T-cell (primary cell): ENCODE results near the gene TGIF1. TPM values are rescaled to one million over a fixed set of nuclear protein-coding genes. Genes with fewer than 3 reads are reported as not detected.

ENCODE experiments used
- ATAC-seq, 4 experiments: fragments of 200-7000 bp in 3 of 4; fragments of 150-1000 bp in 1 of 4; cut with Tn5 transposase; replicated peaks in 1 of 4; 1 replicate in 3 of 4; 2 replicates in 1 of 4; pipeline ENCODE4 v1.10.0; 2021; ENCODE audit warnings: moderate library complexity in 3 of 4, mild to moderate bottlenecking in 2 of 4, moderate number of reproducible peaks in 1 of 4
- CTCF ChIA-PET, 2 donors: fragments of 300-600 bp; sonication (Branson Sonifier 250); formaldehyde crosslinking; loops; one replicate each; lab custom pipeline; 2022; ENCODE audit warnings: antibody characterized with exemption in 2 of 2; lab: Charles Lee
- POLR2A ChIA-PET, 2 donors: fragments of 300-600 bp; sonication (Branson Sonifier 250); formaldehyde crosslinking; loops; one replicate each; lab custom pipeline; 2022; ENCODE audit warnings: antibody characterized with exemption in 2 of 2; lab: Charles Lee
- DNase-seq, 35 experiments: peaks; one replicate each; pipeline versions ENCODE4 v3.0.0 to v3.0.0-alpha.2; 2013 to 2023
- H3K27ac ChIP-seq: one replicate; pipeline ENCODE4 v1.5.1; 2013; ENCODE audit warnings: low read length
- H3K27me3 ChIP-seq, 2 experiments: replicated peaks in 1 of 2; 1 replicate in 1 of 2; 2 replicates in 1 of 2; pipeline versions ENCODE4 v1.6.1 to v1.7.0; 2013; ENCODE audit warnings: low read length in 1 of 2, mixed read lengths in 1 of 2; ENCODE audit not compliant: control insufficient read depth in 2 of 2, insufficient read depth in 2 of 2; ENCODE audit errors: extremely low read depth in 1 of 2
- H3K36me3 ChIP-seq, 2 donors: 1 replicate in 1 of 2; 2 replicates in 1 of 2; pipeline versions ENCODE4 v1.6.1 to v1.7.0; 2013; ENCODE audit warnings: low read length in 1 of 2; ENCODE audit not compliant: control insufficient read depth in 2 of 2, insufficient read depth in 1 of 2; ENCODE audit errors: extremely low read depth in 1 of 2
- H3K4me1 ChIP-seq, 2 experiments: 1 replicate in 1 of 2; 2 replicates in 1 of 2; pipeline versions ENCODE4 v1.6.1 to v1.7.0; 2013; ENCODE audit warnings: low read length in 2 of 2, mixed read lengths in 1 of 2; ENCODE audit not compliant: insufficient read depth in 2 of 2, control insufficient read depth in 1 of 2; ENCODE audit errors: extremely low read depth in 1 of 2
- H3K4me3 ChIP-seq, 2 donors: 1 replicate in 1 of 2; 2 replicates in 1 of 2; pipeline versions ENCODE4 v1.5.1 to v1.7.0; 2013; ENCODE audit warnings: mild to moderate bottlenecking in 2 of 2, low read length in 1 of 2, moderate library complexity in 1 of 2; ENCODE audit not compliant: control insufficient read depth in 1 of 2; ENCODE audit errors: extremely low read depth in 1 of 2
- H3K9me3 ChIP-seq: 2 replicates; pipeline ENCODE4 v1.7.0; 2013
- H3K27ac Mint-ChIP-seq, 2 donors: one replicate each; pipeline ENCODE4 v1.8.0; 2020 to 2021; ENCODE audit warnings: mild to moderate bottlenecking in 2 of 2, mixed read lengths in 2 of 2
- H3K27me3 Mint-ChIP-seq, 2 donors: one replicate each; pipeline ENCODE4 v1.8.0; 2021 to 2022; ENCODE audit warnings: mixed read lengths in 2 of 2
- H3K36me3 Mint-ChIP-seq: one replicate; pipeline ENCODE4 v1.8.0; 2021; ENCODE audit warnings: mixed read lengths
- H3K4me1 Mint-ChIP-seq, 3 donors: one replicate each; pipeline ENCODE4 v1.8.0; 2020 to 2022; ENCODE audit warnings: mixed read lengths in 3 of 3, mild to moderate bottlenecking in 1 of 3
- H3K4me3 Mint-ChIP-seq, 3 donors: one replicate each; pipeline ENCODE4 v1.8.0; 2020 to 2022; ENCODE audit warnings: mild to moderate bottlenecking in 3 of 3, mixed read lengths in 3 of 3, moderate library complexity in 3 of 3
- H3K9me3 Mint-ChIP-seq, 3 donors: one replicate each; pipeline ENCODE4 v1.8.0; 2020 to 2022; ENCODE audit warnings: mixed read lengths in 3 of 3
- WGBS: methylation state at CpG from one replicate; pipeline ENCODE4 v1.1.5; 2013; ENCODE audit warnings: missing lambda C conversion rate; ENCODE audit not compliant: insufficient coverage; 5-methylcytosine and 5-hydroxymethylcytosine counted together
- total RNA-seq, 35 experiments: library from RNA in 6 of 35; stranded (reverse) in 6 of 35; fragments of 120-200 nt in 1 of 35; gene quantifications; one replicate each; pipeline versions ENCODE4 v1.2.1 to v1.2.4 and lab custom pipeline; 2013 to 2026

The TGIF1 gene
- total RNA-seq, 5 donors from 2014 or later (not counting 1 experiment from before 2014, with no cell fraction given): 40.5 to 90.5 (median 81.8) TPM

GRCh38 chr18:3451989-3452749, 2.2 kb downstream of the TGIF1 start:
- peaks cover 18 to 66% of the 10 kb centered on the region in 2 experiments for H3K4me1 ChIP-seq
- no peak for ATAC-seq
- H3K4me3 ChIP-seq: peak overlapping the region; percentile 70 to 97
- H3K36me3 ChIP-seq: peaks cover 1 to 12% of the 10 kb centered on the region in 2 donors
- Mint-ChIP-seq H3K27me3 (no peaks in the 10 kb centered on the region), H3K9me3 (no peaks in the 10 kb centered on the region), H3K4me1 (peaks cover 46 to 53% (median 51%) of the 10 kb centered on the region in 3 donors), H3K4me3 (peak overlapping the region; percentile 91 to 95 (median 94)), H3K36me3 (peaks cover 9% of the 10 kb centered on the region), H3K27ac (peak overlapping the region; percentile 98)
- 2% methylated on average over 40 of the region's 53 CpGs for WGBS
- H3K27me3 ChIP-seq: no peaks in the 10 kb centered on the region
- ChIA-PET CTCF (interaction anchor here (0.5 to 4.8 kb wide), 11 partner anchors 10 to 815 kb away, joined by 3 to 36 read pairs (median 5); no protein-coding TSS in a partner anchor), POLR2A (interaction anchor here (0.6 to 1.2 kb wide), 3 partner anchors 10 to 142 kb away, joined by 3 to 4 read pairs (median 3); no protein-coding TSS in a partner anchor)
- DNase-seq: peak in 19 of 35 experiments; percentile 2 to 57 (median 20)
- no peaks in the 10 kb centered on the region for H3K9me3 ChIP-seq
- H3K27ac ChIP-seq: peak overlapping the region; percentile 85

GRCh38 chr18:3452750-3453539, 3.0 kb downstream of the TGIF1 start:
- peak overlapping the region; percentile 91 to 95 (median 94) for H3K4me3 Mint-ChIP-seq
- Histone ChIP-seq H3K36me3 (peaks cover 4 to 19% of the 10 kb centered on the region in 2 donors), H3K4me1 (peaks cover 13 to 65% of the 10 kb centered on the region in 2 experiments), H3K27me3 (no peaks in the 10 kb centered on the region), H3K4me3 (peak overlapping the region; percentile 70 to 97), H3K9me3 (no peaks in the 10 kb centered on the region), H3K27ac (peak overlapping the region; percentile 85)
- DNase-seq: no peak
- peak overlapping the region; percentile 98 for H3K27ac Mint-ChIP-seq
- H3K36me3 Mint-ChIP-seq: peaks cover 17% of the 10 kb centered on the region
- peaks cover 46 to 54% (median 53%) of the 10 kb centered on the region in 3 donors for H3K4me1 Mint-ChIP-seq
- no peak for ATAC-seq
- no peaks in the 10 kb centered on the region for H3K9me3 Mint-ChIP-seq
- ChIA-PET POLR2A (interaction anchor here (0.5 to 1.2 kb wide), 8 partner anchors 10 to 156 kb away, joined by 3 to 20 read pairs (median 3); no protein-coding TSS in a partner anchor), CTCF (interaction anchor here (0.5 to 4.8 kb wide), 21 partner anchors 9 to 816 kb away, joined by 3 to 36 read pairs (median 5); no protein-coding TSS in a partner anchor)
- H3K27me3 Mint-ChIP-seq: no peaks in the 10 kb centered on the region
- 94% methylated on average over 8 of the region's 17 CpGs for WGBS

- ATAC-seq: peak in 1 of 4 experiments; percentile 9
- peak overlapping the region; percentile 98 for H3K27ac Mint-ChIP-seq
- H3K36me3 Mint-ChIP-seq: peaks cover 22% of the 10 kb centered on the region
- Histone ChIP-seq H3K36me3 (peaks cover 4 to 19% of the 10 kb centered on the region in 2 donors), H3K4me1 (peaks cover 9 to 59% of the 10 kb centered on the region in 2 experiments), H3K27ac (peak overlapping the region; percentile 85), H3K9me3 (no peaks in the 10 kb centered on the region), H3K27me3 (no peaks in the 10 kb centered on the region), H3K4me3 (peak overlapping the region; percentile 35 to 50)
- H3K9me3 Mint-ChIP-seq: no peaks in the 10 kb centered on the region
- DNase-seq: peak in 10 of 35 experiments; percentile 8 to 67 (median 20)
- peaks cover 49 to 62% (median 62%) of the 10 kb centered on the region in 3 donors for H3K4me1 Mint-ChIP-seq
- POLR2A ChIA-PET: interaction anchor here (0.5 to 1.4 kb wide), 10 partner anchors 9 to 206 kb away, joined by 3 to 20 read pairs (median 4); partner anchors contain the start of gene MYL12A (in 1 of the 2)
- CTCF ChIA-PET: interaction anchor here (0.6 to 4.8 kb wide), 43 partner anchors 8 to 1857 kb away, joined by 3 to 36 read pairs (median 5); no protein-coding TSS in a partner anchor
- 43% methylated on average over 12 of the region's 21 CpGs for WGBS
- H3K27me3 Mint-ChIP-seq: no peaks in the 10 kb centered on the region
- peak overlapping the region; percentile 91 to 95 (median 94) for H3K4me3 Mint-ChIP-seq
Observed at GRCh38 chr18:3453540-3454364, 3.8 kb downstream of the TGIF1 start.

- Histone ChIP-seq H3K4me3 (peak overlapping the region; percentile 35 to 50), H3K36me3 (peaks cover 4 to 19% of the 10 kb centered on the region in 2 donors), H3K27me3 (no peaks in the 10 kb centered on the region), H3K4me1 (peaks cover 9 to 60% of the 10 kb centered on the region in 2 experiments), H3K27ac (peak overlapping the region; percentile 85), H3K9me3 (no peaks in the 10 kb centered on the region)
- no peaks in the 10 kb centered on the region for H3K27me3 Mint-ChIP-seq
- H3K4me1 Mint-ChIP-seq: peaks cover 52 to 69% (median 69%) of the 10 kb centered on the region in 3 donors
- peak overlapping the region; percentile 98 for H3K27ac Mint-ChIP-seq
- H3K4me3 Mint-ChIP-seq: peak overlapping the region; percentile 91 to 95 (median 94)
- DNase-seq (peak in 21 of 35 experiments; percentile 16 to 74 (median 35)), ATAC-seq (no peak)
- no peaks in the 10 kb centered on the region for H3K9me3 Mint-ChIP-seq
- ChIA-PET CTCF (interaction anchor here (0.5 to 4.8 kb wide), 55 partner anchors 8 to 1856 kb away, joined by 3 to 36 read pairs (median 5); no protein-coding TSS in a partner anchor), POLR2A (interaction anchor here (0.6 to 1.4 kb wide), 6 partner anchors 139 to 485 kb away, joined by 3 to 10 read pairs (median 4); partner anchors contain the start of gene MYL12A (in 1 of the 2))
- H3K36me3 Mint-ChIP-seq: peaks cover 28% of the 10 kb centered on the region
- WGBS: no CpG with 5 or more reads among the region's 4 CpGs
Observed at GRCh38 chr18:3454365-3455089, 4.6 kb downstream of the TGIF1 start.

GRCh38 chr18:3455090-3455635, 5.2 kb downstream of the TGIF1 start:
- Histone ChIP-seq H3K9me3 (no peaks in the 10 kb centered on the region), H3K36me3 (peaks cover 4 to 19% of the 10 kb centered on the region in 2 donors), H3K27me3 (no peaks in the 10 kb centered on the region), H3K27ac (peak overlapping the region; percentile 85), H3K4me1 (peaks cover 9 to 56% of the 10 kb centered on the region in 2 experiments), H3K4me3 (no peak overlapping the region)
- no peaks in the 10 kb centered on the region for H3K9me3 Mint-ChIP-seq
- POLR2A ChIA-PET: interaction anchor here (0.6 to 1.4 kb wide), 5 partner anchors 139 to 486 kb away, joined by 3 to 10 read pairs (median 4); no protein-coding TSS in a partner anchor
- no peak for ATAC-seq
- H3K27me3 Mint-ChIP-seq: no peaks in the 10 kb centered on the region
- WGBS: 79% methylated on average over 2 of the region's 3 CpGs
- CTCF ChIA-PET: interaction anchor here (0.5 to 4.8 kb wide), 43 partner anchors 8 to 393 kb away, joined by 3 to 36 read pairs (median 5); no protein-coding TSS in a partner anchor
- peak overlapping the region; percentile 3 to 95 (median 94) for H3K4me3 Mint-ChIP-seq
- H3K36me3 Mint-ChIP-seq: peaks cover 28% of the 10 kb centered on the region
- DNase-seq: no peak
- H3K27ac Mint-ChIP-seq: peak overlapping the region in 1 of 2 donors; percentile 98
- peaks cover 53 to 71% (median 71%) of the 10 kb centered on the region in 3 donors for H3K4me1 Mint-ChIP-seq
